ENCODE data around the gene ALK. TPM values are rescaled to one million over a fixed set of nuclear protein-coding genes. Genes with fewer than 3 reads are reported as not detected.

Gene ALK
- total RNA-seq, 1 donor from 2014 or later = not detected

GRCh38 chr2:29898999-29899398 lies 22.4 kb downstream of the ALK start:
- H3K27me3 Mint-ChIP-seq = peaks cover 60% of the 10 kb centered on the region
- DNase-seq (ENCODE audit: low spot score, unreplicated experiment) = no peak
- H3K27ac Mint-ChIP-seq = no peak overlapping the region
- no peak overlapping the region for H3K4me3 Mint-ChIP-seq (ENCODE audit: low read depth)
- no peaks in the 10 kb centered on the region for H3K36me3 Mint-ChIP-seq (ENCODE audit: insufficient read depth)
- no peaks in the 10 kb centered on the region for H3K9me3 Mint-ChIP-seq (ENCODE audit: low read depth)
- TF ChIP-seq, protein P1, sequence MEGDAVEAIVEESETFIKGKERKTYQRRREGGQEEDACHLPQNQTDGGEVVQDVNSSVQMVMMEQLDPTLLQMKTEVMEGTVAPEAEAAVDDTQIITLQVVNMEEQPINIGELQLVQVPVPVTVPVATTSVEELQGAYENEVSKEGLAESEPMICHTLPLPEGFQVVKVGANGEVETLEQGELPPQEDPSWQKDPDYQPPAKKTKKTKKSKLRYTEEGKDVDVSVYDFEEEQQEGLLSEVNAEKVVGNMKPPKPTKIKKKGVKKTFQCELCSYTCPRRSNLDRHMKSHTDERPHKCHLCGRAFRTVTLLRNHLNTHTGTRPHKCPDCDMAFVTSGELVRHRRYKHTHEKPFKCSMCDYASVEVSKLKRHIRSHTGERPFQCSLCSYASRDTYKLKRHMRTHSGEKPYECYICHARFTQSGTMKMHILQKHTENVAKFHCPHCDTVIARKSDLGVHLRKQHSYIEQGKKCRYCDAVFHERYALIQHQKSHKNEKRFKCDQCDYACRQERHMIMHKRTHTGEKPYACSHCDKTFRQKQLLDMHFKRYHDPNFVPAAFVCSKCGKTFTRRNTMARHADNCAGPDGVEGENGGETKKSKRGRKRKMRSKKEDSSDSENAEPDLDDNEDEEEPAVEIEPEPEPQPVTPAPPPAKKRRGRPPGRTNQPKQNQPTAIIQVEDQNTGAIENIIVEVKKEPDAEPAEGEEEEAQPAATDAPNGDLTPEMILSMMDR (IDR thresholded peaks at IDR 0.05; ENCODE audit: unreplicated experiment) = no peak
- no peaks in the 10 kb centered on the region for H3K4me1 Mint-ChIP-seq (ENCODE audit: low read depth)

- Mint-ChIP-seq H3K4me3 (ENCODE audit: low read depth) (no peak overlapping the region), H3K27me3 (peaks cover 31% of the 10 kb centered on the region), H3K9me3 (ENCODE audit: low read depth) (no peaks in the 10 kb centered on the region), H3K27ac (no peak overlapping the region), H3K4me1 (ENCODE audit: low read depth) (no peaks in the 10 kb centered on the region), H3K36me3 (ENCODE audit: insufficient read depth) (no peaks in the 10 kb centered on the region)
- TF ChIP-seq, protein P1 (IDR thresholded peaks at IDR 0.05; ENCODE audit: unreplicated experiment) = no peak
- no peak for DNase-seq (ENCODE audit: low spot score, unreplicated experiment)
Measured at GRCh38 chr2:29894822-29895614, 26.4 kb downstream of the ALK start.

GRCh38 chr2:29892585-29893259 lies 28.7 kb downstream of the ALK start:
- Mint-ChIP-seq H3K4me1 (ENCODE audit: low read depth) (no peaks in the 10 kb centered on the region), H3K27ac (no peak overlapping the region), H3K4me3 (ENCODE audit: low read depth) (no peak overlapping the region), H3K36me3 (ENCODE audit: insufficient read depth) (no peaks in the 10 kb centered on the region), H3K9me3 (ENCODE audit: low read depth) (no peaks in the 10 kb centered on the region), H3K27me3 (peaks cover 21% of the 10 kb centered on the region)
- TF ChIP-seq, protein P1 (IDR thresholded peaks at IDR 0.05; ENCODE audit: unreplicated experiment) = no peak
- DNase-seq (ENCODE audit: low spot score, unreplicated experiment) = no peak

DNA sequence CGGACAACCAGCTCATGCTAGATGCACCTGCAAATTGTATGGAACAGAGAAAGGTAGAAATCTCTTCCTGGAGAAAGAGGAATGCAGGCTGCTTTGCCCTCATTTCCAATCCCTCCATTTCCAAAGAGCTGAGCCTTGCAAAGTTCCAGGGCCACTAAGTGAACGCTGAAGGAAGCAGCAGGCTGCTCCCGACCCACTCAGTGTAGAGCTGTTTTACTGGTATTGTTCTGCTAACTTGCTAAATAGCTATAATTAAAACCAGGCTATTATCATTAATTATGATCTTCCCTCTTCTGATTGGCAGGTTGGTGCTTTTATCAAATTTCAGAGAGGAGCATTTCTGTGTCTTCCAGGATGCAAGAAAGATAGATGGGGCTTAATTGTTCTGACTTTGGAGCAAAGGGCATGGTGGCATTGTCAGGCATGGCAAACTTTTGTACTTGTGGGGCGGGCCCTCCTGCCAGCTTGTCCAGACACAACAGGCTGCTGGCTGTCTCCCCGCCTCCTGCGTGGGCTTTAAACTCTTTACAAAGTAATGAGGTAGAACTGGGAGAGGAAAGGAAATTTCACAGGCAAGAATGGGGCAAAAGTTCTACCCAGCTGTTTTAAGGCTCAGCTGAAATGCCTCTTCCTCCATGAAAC lies 40.2 kb downstream of the ALK start:
- TF ChIP-seq, protein P1 (IDR thresholded peaks at IDR 0.05; ENCODE audit: unreplicated experiment) = no peak
- H3K27me3 Mint-ChIP-seq = peaks cover 4% of the 10 kb centered on the region
- no peak overlapping the region for H3K27ac Mint-ChIP-seq
- no peaks in the 10 kb centered on the region for H3K4me1 Mint-ChIP-seq (ENCODE audit: low read depth)
- no peak for DNase-seq (ENCODE audit: low spot score, unreplicated experiment)
- no peak overlapping the region for H3K4me3 Mint-ChIP-seq (ENCODE audit: low read depth)
- no peaks in the 10 kb centered on the region for H3K36me3 Mint-ChIP-seq (ENCODE audit: insufficient read depth)
- H3K9me3 Mint-ChIP-seq (ENCODE audit: low read depth) = no peaks in the 10 kb centered on the region

- Mint-ChIP-seq H3K36me3 (ENCODE audit: insufficient read depth) (no peaks in the 10 kb centered on the region), H3K27me3 (peaks cover 4% of the 10 kb centered on the region), H3K4me1 (ENCODE audit: low read depth) (no peaks in the 10 kb centered on the region), H3K4me3 (ENCODE audit: low read depth) (no peak overlapping the region), H3K27ac (no peak overlapping the region), H3K9me3 (ENCODE audit: low read depth) (no peaks in the 10 kb centered on the region)
- TF ChIP-seq, protein P1 (IDR thresholded peaks at IDR 0.05; ENCODE audit: unreplicated experiment) = no peak
- DNase-seq (ENCODE audit: low spot score, unreplicated experiment) = no peak
Measured at GRCh38 chr2:29880084-29880483, 41.3 kb downstream of the ALK start.
